ENCODE measurements around the gene ZBTB2. TPM values are rescaled to one million over a fixed set of nuclear protein-coding genes. Genes with fewer than 3 reads are reported as not detected.

The ZBTB2 gene
- total RNA-seq, 6 donors from 2014 or later: 4.2 to 18.5 (median 10.9) TPM

- ATAC-seq (ENCODE audit: low FRiP score in 2 of 2): no peak
Measured at GRCh38 chr6:151377095-151377494, 14.3 kb downstream of the ZBTB2 start.

GRCh38 chr6:151376440-151376839 lies 14.9 kb downstream of the ZBTB2 start:
- ATAC-seq (ENCODE audit: low FRiP score in 2 of 2): no peak
- H3K27me3 ChIP-seq: no peaks in the 10 kb centered on the region
- H3K4me1 ChIP-seq: peaks cover 16 to 21% (median 18%) of the 10 kb centered on the region in 4 donors
- DNase-seq: no peak
- H3K36me3 ChIP-seq: peaks cover 0 to 14% (median 8%) of the 10 kb centered on the region in 4 donors
- H3K9me3 ChIP-seq: no peaks in the 10 kb centered on the region
- H3K27ac ChIP-seq: no peak overlapping the region
- 50 to 69% methylated on average over 1 of the region's 1 CpG for WGBS, 2 donors
- TF ChIP-seq CTCF (IDR thresholded peaks at IDR 0.05) (no peak), POLR2AphosphoS5 (IDR thresholded peaks at IDR 0.05) (no peak), EP300 (IDR thresholded peaks at IDR 0.05) (no peak), POLR2A (IDR thresholded peaks at IDR 0.05) (no peak)
- H3K4me3 ChIP-seq: no peak overlapping the region

More at GRCh38 chr6:151377095-151377494, 14.3 kb downstream of the ZBTB2 start:
- Histone ChIP-seq H3K4me3 (no peak overlapping the region), H3K4me1 (peaks cover 16 to 21% (median 18%) of the 10 kb centered on the region in 4 donors), H3K9me3 (no peaks in the 10 kb centered on the region), H3K27me3 (no peaks in the 10 kb centered on the region), H3K27ac (no peak overlapping the region), H3K36me3 (peaks cover 0 to 7% (median 4%) of the 10 kb centered on the region in 4 donors)
- 67 to 95% methylated on average over 3 of the region's 3 CpGs for WGBS, 2 donors
- no peak for DNase-seq
- no peak for TF ChIP-seq POLR2AphosphoS5 (IDR thresholded peaks at IDR 0.05)
- TF ChIP-seq POLR2A (IDR thresholded peaks at IDR 0.05): no peak
- no peak for TF ChIP-seq CTCF (IDR thresholded peaks at IDR 0.05)
- no peak for TF ChIP-seq EP300 (IDR thresholded peaks at IDR 0.05)

GRCh38 chr6:151375833-151376232 lies 15.5 kb downstream of the ZBTB2 start:
- Histone ChIP-seq H3K4me1 (peaks cover 13 to 19% (median 18%) of the 10 kb centered on the region in 4 donors), H3K27ac (no peak overlapping the region), H3K27me3 (no peaks in the 10 kb centered on the region), H3K9me3 (no peaks in the 10 kb centered on the region), H3K4me3 (no peak overlapping the region), H3K36me3 (peaks cover 0 to 20% (median 14%) of the 10 kb centered on the region in 4 donors)
- DNase-seq: no peak
- no peak for TF ChIP-seq POLR2A (IDR thresholded peaks at IDR 0.05)
- ATAC-seq (ENCODE audit: low FRiP score in 2 of 2): no peak
- 92 to 96% methylated on average over 2 of the region's 2 CpGs for WGBS, 2 donors

GRCh38 chr6:151374036-151374683 lies 17.2 kb downstream of the ZBTB2 start:
- Histone ChIP-seq H3K27ac (peak overlapping the region in 2 of 4 donors; percentile 5 to 48), H3K4me3 (no peak overlapping the region), H3K9me3 (no peaks in the 10 kb centered on the region), H3K27me3 (no peaks in the 10 kb centered on the region), H3K4me1 (peaks cover 3 to 14% (median 8%) of the 10 kb centered on the region in 4 donors), H3K36me3 (peaks cover 0 to 34% (median 22%) of the 10 kb centered on the region in 4 donors)
- WGBS, 2 donors: 58 to 62% methylated on average over 5 of the region's 5 CpGs
- peak in 1 of 2 donors; percentile 53 for ATAC-seq (ENCODE audit: low FRiP score in 2 of 2)
- TF ChIP-seq POLR2AphosphoS5 (IDR thresholded peaks at IDR 0.05): no peak
- DNase-seq: peak in 1 of 2 donors; percentile 42

- DNase-seq (no peak), ATAC-seq (ENCODE audit: low FRiP score in 2 of 2) (no peak)
- TF ChIP-seq POLR2AphosphoS5 (IDR thresholded peaks at IDR 0.05): no peak
- no peak for TF ChIP-seq POLR2A (IDR thresholded peaks at IDR 0.05)
- no peak for TF ChIP-seq EP300 (IDR thresholded peaks at IDR 0.05)
- no peak for TF ChIP-seq CTCF (IDR thresholded peaks at IDR 0.05)
- Histone ChIP-seq H3K36me3 (peaks cover 0 to 37% (median 29%) of the 10 kb centered on the region in 4 donors), H3K4me1 (peaks cover 0 to 14% (median 8%) of the 10 kb centered on the region in 4 donors), H3K4me3 (no peak overlapping the region), H3K27ac (no peak overlapping the region), H3K9me3 (no peaks in the 10 kb centered on the region), H3K27me3 (no peaks in the 10 kb centered on the region)
- WGBS, 2 donors: 46 to 87% methylated on average over 5 of the region's 5 CpGs
Measured at GRCh38 chr6:151372164-151372563, 19.2 kb downstream of the ZBTB2 start.

Data from upper lobe of left lung (tissue), 6 donors.